HG03378 (cell line): ENCODE measurements around the gene GMPR.

Experiments
- ATAC-seq: cut with Tn5 transposase; IDR thresholded peaks from one replicate; pipeline ENCODE4 v1.9.1; 2021; ENCODE audit warnings: mild to moderate bottlenecking, moderate library complexity; ENCODE audit not compliant: unreplicated experiment

GMPR gene

GRCh38 chr6:16238057-16238962 is at the start of gene GMPR:
GMPR (plus strand) TSS chr6:16238587; CDS start chr6:16238694, 107 bp downstream.
- no peak for ATAC-seq

GRCh38 chr6:16190214-16190613 is 48.2 kb upstream of the GMPR start:
- no peak for ATAC-seq

- ATAC-seq: no peak
Measured at GRCh38 chr6:16196260-16196983, 42.0 kb upstream of the GMPR start.

- no peak for ATAC-seq
Measured at GRCh38 chr6:16196984-16197546, 41.3 kb upstream of the GMPR start.

GRCh38 chr6:16198061-16198705 is 40.2 kb upstream of the GMPR start:
- ATAC-seq: no peak

- no peak for ATAC-seq
Measured at GRCh38 chr6:16199804-16200203, 38.6 kb upstream of the GMPR start.

- ATAC-seq: no peak
Measured at GRCh38 chr6:16200321-16200883, 38.0 kb upstream of the GMPR start.

- ATAC-seq: no peak
Measured at GRCh38 chr6:16201706-16202105, 36.7 kb upstream of the GMPR start.

- ATAC-seq: peak; percentile 5
Measured at GRCh38 chr6:16204653-16205376, 33.6 kb upstream of the GMPR start.

GRCh38 chr6:16205377-16206144 is 32.8 kb upstream of the GMPR start:
- ATAC-seq: peak; percentile 91

- ATAC-seq: no peak
Measured at GRCh38 chr6:16206595-16207037, 31.8 kb upstream of the GMPR start.

- ATAC-seq: no peak
Measured at GRCh38 chr6:16208989-16209388, 29.4 kb upstream of the GMPR start.

- no peak for ATAC-seq
Measured at GRCh38 chr6:16209539-16209938, 28.8 kb upstream of the GMPR start.

- ATAC-seq: no peak
Measured at GRCh38 chr6:16212276-16212675, 26.1 kb upstream of the GMPR start.

- ATAC-seq: no peak
Measured at GRCh38 chr6:16216501-16217155, 21.8 kb upstream of the GMPR start.

GRCh38 chr6:16217156-16217721 is 21.1 kb upstream of the GMPR start:
- no peak for ATAC-seq

GRCh38 chr6:16222826-16223225 is 15.6 kb upstream of the GMPR start:
- no peak for ATAC-seq

- no peak for ATAC-seq
Measured at GRCh38 chr6:16223362-16223761, 15.0 kb upstream of the GMPR start.

- no peak for ATAC-seq
Measured at GRCh38 chr6:16224409-16224808, 14.0 kb upstream of the GMPR start.
